ENCODE measurements around the gene PPP1R17. TPM values are rescaled to one million over a fixed set of nuclear protein-coding genes. Genes with fewer than 3 reads are reported as not detected.

The PPP1R17 gene
- total RNA-seq, 1 experiment from 2014 or later = not detected

DNA sequence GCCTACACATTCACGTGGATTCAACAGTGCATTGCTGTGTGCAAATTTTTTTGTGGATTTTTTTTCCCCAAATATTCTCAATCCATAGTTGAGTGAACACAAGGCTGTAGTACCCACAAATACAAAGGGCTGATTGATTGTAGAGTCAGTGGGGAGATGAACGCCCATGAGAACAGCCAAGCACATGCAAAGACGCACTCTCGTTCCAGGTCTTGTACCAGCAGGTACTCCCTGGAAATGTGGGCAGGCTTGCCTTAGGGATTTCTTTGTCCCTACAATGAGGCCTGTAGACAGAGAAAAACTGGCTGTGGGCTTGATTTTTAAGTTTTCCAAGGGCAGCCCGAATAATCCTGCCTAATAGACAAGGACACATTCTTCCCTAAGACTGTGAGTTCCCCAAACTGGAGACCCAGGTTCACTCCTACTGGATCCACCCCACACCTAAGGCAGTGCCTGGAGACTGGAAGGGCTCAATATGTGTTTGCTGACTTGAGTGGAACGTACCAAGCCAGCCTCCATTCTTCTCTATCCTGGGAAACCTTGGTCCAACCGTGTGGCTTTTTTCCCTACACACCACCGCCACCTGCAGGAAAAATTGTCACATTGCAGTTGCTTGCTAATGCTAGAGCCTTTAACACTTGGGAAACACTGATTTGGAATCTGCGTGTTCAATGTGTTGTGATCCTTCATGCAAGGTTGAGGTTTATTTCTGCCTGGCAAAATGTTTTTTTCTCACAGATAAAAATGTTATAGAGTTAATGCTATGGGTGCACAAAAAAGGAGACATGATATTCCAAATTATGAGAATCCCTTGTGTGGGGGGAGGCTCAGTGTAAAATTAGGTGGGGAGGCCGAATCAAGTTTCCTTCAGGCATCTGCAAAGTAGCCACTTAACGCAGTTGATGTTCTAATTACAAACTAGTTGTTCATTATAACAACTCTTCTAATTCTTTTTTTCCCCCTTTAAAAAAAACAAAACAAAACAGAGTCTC lies 49.3 kb downstream of the PPP1R17 start:
- Histone ChIP-seq H3K9ac (ENCODE audit: low read length) (no peak overlapping the region), H3K4me3 (replicated peaks in 1 of 2; ENCODE audit: low read depth in 1 of 2, low read length in 2 of 2) (no peak overlapping the region), H3K4me2 (ENCODE audit: low read length) (no peak overlapping the region), H3K9me3 (ENCODE audit: control insufficient read depth in 1 of 2, insufficient read depth in 1 of 2, low read depth in 1 of 2, low read length in 2 of 2) (no peaks in the 10 kb centered on the region), H2AFZ (ENCODE audit: low read depth, low read length, poor library complexity, severe bottlenecking) (no peak overlapping the region), H3K9me2 (ENCODE audit: insufficient read depth) (no peaks in the 10 kb centered on the region), H3K4me1 (ENCODE audit: control insufficient read depth in 1 of 2, insufficient read depth in 2 of 2, low read length in 2 of 2) (no peaks in the 10 kb centered on the region), H4K20me1 (ENCODE audit: insufficient read depth) (no peaks in the 10 kb centered on the region), H3K79me2 (ENCODE audit: insufficient read depth, low read length) (no peaks in the 10 kb centered on the region), H3K27ac (ENCODE audit: low read depth, low read length) (no peak overlapping the region), H3K36me3 (ENCODE audit: control insufficient read depth in 1 of 2, insufficient read depth in 2 of 2, low read length in 2 of 2) (no peaks in the 10 kb centered on the region), H3K27me3 (ENCODE audit: insufficient read depth, low read length) (peaks cover 9% of the 10 kb centered on the region)
- ATAC-seq (peak; percentile 89), DNase-seq (ENCODE audit: low read depth, low spot score) (peak; percentile 35)
- no TSS peak for BruUV-seq (replicated peaks)
- intact Hi-C loops (cut with micrococcal nuclease) = loop anchor here (1.0 to 10.0 kb wide), 6 partner anchors 88 to 754 kb away; no protein-coding TSS in a partner anchor
- TF ChIP-seq EGR1 (IDR thresholded peaks at IDR 0.05; ENCODE audit: low read depth) (no peak), RAD21 (IDR thresholded peaks at IDR 0.05; ENCODE audit: low read depth) (peak; percentile 85), CEBPB (IDR thresholded peaks at IDR 0.05; ENCODE audit: low read depth) (no peak)
- TF ChIP-seq, protein P1, sequence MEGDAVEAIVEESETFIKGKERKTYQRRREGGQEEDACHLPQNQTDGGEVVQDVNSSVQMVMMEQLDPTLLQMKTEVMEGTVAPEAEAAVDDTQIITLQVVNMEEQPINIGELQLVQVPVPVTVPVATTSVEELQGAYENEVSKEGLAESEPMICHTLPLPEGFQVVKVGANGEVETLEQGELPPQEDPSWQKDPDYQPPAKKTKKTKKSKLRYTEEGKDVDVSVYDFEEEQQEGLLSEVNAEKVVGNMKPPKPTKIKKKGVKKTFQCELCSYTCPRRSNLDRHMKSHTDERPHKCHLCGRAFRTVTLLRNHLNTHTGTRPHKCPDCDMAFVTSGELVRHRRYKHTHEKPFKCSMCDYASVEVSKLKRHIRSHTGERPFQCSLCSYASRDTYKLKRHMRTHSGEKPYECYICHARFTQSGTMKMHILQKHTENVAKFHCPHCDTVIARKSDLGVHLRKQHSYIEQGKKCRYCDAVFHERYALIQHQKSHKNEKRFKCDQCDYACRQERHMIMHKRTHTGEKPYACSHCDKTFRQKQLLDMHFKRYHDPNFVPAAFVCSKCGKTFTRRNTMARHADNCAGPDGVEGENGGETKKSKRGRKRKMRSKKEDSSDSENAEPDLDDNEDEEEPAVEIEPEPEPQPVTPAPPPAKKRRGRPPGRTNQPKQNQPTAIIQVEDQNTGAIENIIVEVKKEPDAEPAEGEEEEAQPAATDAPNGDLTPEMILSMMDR (IDR thresholded peaks at IDR 0.05 in 2 of 3, conservative IDR thresholded peaks at IDR 0.05 in 1 of 3; ENCODE audit: borderline replicate concordance in 1 of 3, insufficient read depth in 1 of 3, low read depth in 2 of 3, low read length in 2 of 3) = peak; percentile 63 to 81 (median 81)
- RAD21 ChIA-PET (ENCODE audit: low non-redundant PET in 1 of 2, low total read pairs in 2 of 2, uncharacterized antibody in 2 of 2, unreplicated experiment in 2 of 2) = no interaction called here
- POLR2A ChIA-PET = no interaction called here
- CTCF ChIA-PET = no interaction called here

DNA sequence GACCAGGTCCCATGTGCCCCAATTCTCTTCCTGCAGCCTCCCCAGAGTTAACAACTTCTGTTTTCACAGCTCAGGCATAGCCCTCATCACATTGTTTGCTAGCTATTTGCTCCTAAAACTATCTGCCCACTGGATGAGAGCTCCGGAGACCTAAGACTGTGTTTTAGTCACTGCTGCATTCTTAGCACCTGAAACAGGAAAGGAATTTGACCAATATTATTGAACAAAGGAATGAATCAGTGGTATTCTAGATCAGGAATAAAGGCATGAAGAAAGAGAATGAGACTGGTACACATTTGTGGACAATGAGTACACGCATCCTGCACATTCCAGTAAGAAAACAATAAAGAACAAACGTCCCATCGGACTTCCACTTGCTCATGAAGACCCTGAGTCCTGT lies 54.8 kb downstream of the PPP1R17 start:
- intact Hi-C loops (cut with micrococcal nuclease) = loop anchor here (5.0 kb wide), 1 partner anchor 320 kb away; no protein-coding TSS in a partner anchor
- Histone ChIP-seq H3K9me3 (ENCODE audit: control insufficient read depth in 1 of 2, insufficient read depth in 1 of 2, low read depth in 1 of 2, low read length in 2 of 2) (no peaks in the 10 kb centered on the region), H3K4me2 (ENCODE audit: low read length) (no peak overlapping the region), H2AFZ (ENCODE audit: low read depth, low read length, poor library complexity, severe bottlenecking) (no peak overlapping the region), H3K4me1 (ENCODE audit: control insufficient read depth in 1 of 2, insufficient read depth in 2 of 2, low read length in 2 of 2) (no peaks in the 10 kb centered on the region), H3K4me3 (replicated peaks in 1 of 2; ENCODE audit: low read depth in 1 of 2, low read length in 2 of 2) (no peak overlapping the region), H3K79me2 (ENCODE audit: insufficient read depth, low read length) (no peaks in the 10 kb centered on the region), H3K9me2 (ENCODE audit: insufficient read depth) (no peaks in the 10 kb centered on the region), H3K27ac (ENCODE audit: low read depth, low read length) (no peak overlapping the region), H3K9ac (ENCODE audit: low read length) (no peak overlapping the region), H3K27me3 (ENCODE audit: insufficient read depth, low read length) (peaks cover 34% of the 10 kb centered on the region), H3K36me3 (ENCODE audit: control insufficient read depth in 1 of 2, insufficient read depth in 2 of 2, low read length in 2 of 2) (no peaks in the 10 kb centered on the region), H4K20me1 (ENCODE audit: insufficient read depth) (no peaks in the 10 kb centered on the region)
- ChIA-PET CTCF (interaction anchor here (1.2 to 2.4 kb wide), 2 partner anchors 463 to 469 kb away, joined by 3 to 5 read pairs; no protein-coding TSS in a partner anchor), POLR2A (no interaction called here), RAD21 (ENCODE audit: low non-redundant PET in 1 of 2, low total read pairs in 2 of 2, uncharacterized antibody in 2 of 2, unreplicated experiment in 2 of 2) (no interaction called here)
- TF ChIP-seq JUND (IDR thresholded peaks at IDR 0.05) = no peak
- no peak for TF ChIP-seq EZH2phosphoT487 (IDR thresholded peaks at IDR 0.05; ENCODE audit: borderline replicate concordance)
- no peak for TF ChIP-seq SP1 (IDR thresholded peaks at IDR 0.05; ENCODE audit: low read depth)
- TF ChIP-seq CEBPB (IDR thresholded peaks at IDR 0.05; ENCODE audit: low read depth) = no peak
- TF ChIP-seq RAD21 (IDR thresholded peaks at IDR 0.05; ENCODE audit: low read depth) = no peak
- TF ChIP-seq, protein P2, sequence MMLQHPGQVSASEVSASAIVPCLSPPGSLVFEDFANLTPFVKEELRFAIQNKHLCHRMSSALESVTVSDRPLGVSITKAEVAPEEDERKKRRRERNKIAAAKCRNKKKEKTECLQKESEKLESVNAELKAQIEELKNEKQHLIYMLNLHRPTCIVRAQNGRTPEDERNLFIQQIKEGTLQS (IDR thresholded peaks at IDR 0.05) = no peak
- TF ChIP-seq, protein P3, sequence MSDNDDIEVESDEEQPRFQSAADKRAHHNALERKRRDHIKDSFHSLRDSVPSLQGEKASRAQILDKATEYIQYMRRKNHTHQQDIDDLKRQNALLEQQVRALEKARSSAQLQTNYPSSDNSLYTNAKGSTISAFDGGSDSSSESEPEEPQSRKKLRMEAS (IDR thresholded peaks at IDR 0.05) = no peak
- no peak for TF ChIP-seq POLR2AphosphoS5 (IDR thresholded peaks at IDR 0.05; ENCODE audit: low read depth, low read length)
- TF ChIP-seq CBX3 (IDR thresholded peaks at IDR 0.05; ENCODE audit: low read depth) = no peak
- no peak for TF ChIP-seq EGR1 (IDR thresholded peaks at IDR 0.05; ENCODE audit: low read depth)
- no peak for TF ChIP-seq ELF1 (IDR thresholded peaks at IDR 0.05; ENCODE audit: borderline replicate concordance, low read depth)
- TF ChIP-seq, protein P1 (IDR thresholded peaks at IDR 0.05 in 2 of 3, conservative IDR thresholded peaks at IDR 0.05 in 1 of 3; ENCODE audit: borderline replicate concordance in 1 of 3, insufficient read depth in 1 of 3, low read depth in 2 of 3, low read length in 2 of 3) = no peak
- ATAC-seq (no peak), DNase-seq (ENCODE audit: low read depth, low spot score) (no peak)
- no TSS peak for BruUV-seq (replicated peaks)

Data from HCT116 (cell line).